GM18868 (cell line): ENCODE results near the gene TYMS.

ENCODE experiments used
- ATAC-seq: cut with Tn5 transposase; IDR thresholded peaks from one replicate; pipeline ENCODE4 v1.9.1; 2021; ENCODE audit warnings: mild to moderate bottlenecking, moderate library complexity; ENCODE audit not compliant: unreplicated experiment

TYMS gene

GRCh38 chr18:657311-658000, at the start of gene TYMS:
TSS of gene TYMS (plus strand) at chr18:657653. CDS start at chr18:657743, 90 bp downstream.
- peak; percentile 56 for ATAC-seq

GRCh38 chr18:607930-608329, 49.5 kb upstream of the TYMS start:
- ATAC-seq: peak; percentile 93

DNA sequence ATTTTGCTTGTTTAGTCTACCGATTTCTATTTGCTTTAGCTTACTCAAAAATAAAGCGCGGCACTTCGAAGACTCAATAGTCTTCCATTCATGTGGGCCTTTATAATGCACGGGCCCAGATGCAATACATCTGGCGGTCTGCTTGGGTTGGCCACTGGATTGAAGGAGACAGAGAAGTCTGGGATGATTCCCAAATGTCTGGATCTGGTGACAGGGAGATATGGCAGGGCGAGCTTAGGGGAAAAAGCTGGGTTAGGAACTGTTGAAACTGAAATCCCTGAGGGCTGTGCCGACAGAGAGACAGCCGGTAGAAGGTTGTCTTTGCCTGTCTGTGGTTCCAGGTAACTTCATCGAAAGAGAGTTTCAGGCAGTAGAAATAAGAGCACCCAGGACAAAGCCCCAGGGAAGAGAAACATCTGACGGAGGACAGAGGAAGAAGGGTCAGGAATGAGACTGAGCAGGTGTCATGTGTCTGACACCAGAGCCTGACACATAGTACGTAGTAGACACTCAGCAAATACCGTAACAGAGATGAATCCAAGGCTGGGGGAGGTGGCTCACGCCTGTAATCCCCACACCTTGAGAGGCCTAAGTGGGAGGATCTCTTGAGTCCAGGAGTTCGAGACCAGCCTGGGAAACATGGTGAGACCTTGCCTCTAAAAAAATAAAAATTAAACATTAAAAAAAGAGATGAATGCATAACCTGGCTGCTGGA, 47.1 kb upstream of the TYMS start:
- ATAC-seq: no peak

DNA sequence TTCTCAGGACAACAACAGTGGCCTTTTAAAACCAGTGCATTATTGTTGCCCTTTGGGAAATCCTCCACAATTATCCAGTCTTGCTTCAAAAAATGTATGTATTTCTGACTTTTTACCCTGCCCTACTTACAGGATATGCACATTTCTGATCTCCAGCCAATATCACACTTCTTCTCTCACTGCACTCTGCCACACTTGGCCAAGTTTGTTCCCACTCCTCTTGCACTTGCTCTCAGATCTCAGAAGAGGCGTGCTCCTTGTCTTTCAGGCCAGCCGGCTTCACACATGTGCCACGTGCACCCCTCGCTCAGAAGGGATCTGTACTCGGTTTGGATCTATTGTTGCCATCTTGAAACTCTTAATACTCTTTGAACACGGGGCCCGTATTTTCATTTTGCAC, 45.3 kb upstream of the TYMS start:
- no peak for ATAC-seq

DNA sequence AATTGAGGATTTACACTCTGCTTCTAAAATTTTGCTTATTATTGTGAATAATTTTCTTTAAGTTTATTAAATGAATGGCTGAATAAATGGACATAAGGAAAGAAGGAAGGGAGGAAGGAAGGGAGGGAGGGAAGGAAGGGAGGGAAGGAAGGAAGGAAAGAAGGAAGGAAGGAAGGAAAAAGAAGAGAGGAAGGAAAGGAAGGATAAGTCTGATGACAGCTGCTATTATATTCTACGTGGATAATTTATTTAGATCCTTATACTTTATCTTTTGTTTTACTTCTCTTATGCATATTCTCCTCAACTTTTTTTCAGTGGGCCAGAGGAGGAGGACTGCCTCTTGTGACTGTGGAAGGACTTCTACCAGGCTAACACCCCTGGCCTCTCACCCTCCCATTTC, 43.3 kb upstream of the TYMS start:
- ATAC-seq: no peak

- ATAC-seq: no peak
These were observed 42.3 kb upstream of the TYMS start for GRCh38 chr18:615092-615521.

DNA sequence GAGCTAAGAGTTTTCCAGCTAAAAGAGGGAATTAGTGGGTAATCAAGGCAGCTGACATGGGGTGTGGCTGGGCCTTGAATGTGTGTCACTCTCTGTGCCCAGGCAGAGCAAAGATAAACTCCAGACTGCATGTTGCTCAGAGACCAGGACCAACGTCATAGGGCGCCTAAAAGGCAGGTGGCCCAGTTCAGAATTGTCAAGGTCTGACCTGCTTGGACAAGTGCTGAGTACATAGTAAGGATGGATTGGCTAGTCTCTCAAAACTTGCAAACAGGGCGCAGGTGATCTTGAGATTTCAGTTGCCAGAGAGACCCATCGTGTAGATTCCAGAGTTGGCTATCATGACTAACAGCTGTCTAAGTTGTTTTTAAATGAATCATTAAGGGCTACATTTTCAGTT, 41.7 kb upstream of the TYMS start:
- ATAC-seq: no peak

GRCh38 chr18:616380-616995, 41.0 kb upstream of the TYMS start:
- ATAC-seq: no peak

- ATAC-seq: no peak
These were observed 39.4 kb upstream of the TYMS start for GRCh38 chr18:617970-618504.

GRCh38 chr18:618618-619017, 38.8 kb upstream of the TYMS start:
- no peak for ATAC-seq

- ATAC-seq: no peak
These were observed 36.0 kb upstream of the TYMS start for GRCh38 chr18:621291-622043.

DNA sequence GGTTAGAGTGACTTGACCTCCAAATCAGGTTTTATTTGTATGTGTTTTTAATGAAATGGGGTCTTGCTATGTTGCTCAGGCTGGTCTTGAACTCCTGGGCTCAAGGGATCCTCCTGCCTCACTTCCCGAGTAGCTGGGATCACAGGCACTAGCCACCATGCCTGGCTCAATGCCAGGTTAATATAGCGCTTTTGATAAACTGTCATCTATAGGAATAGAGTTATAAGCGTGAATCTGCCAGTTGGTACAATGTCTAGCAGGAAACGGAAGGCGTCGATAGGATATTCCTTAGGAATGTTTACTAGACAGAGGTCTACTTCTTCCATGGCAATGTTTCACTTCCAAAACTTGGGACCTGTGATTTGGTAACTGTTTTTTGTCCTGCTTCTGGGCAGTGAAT, 35.2 kb upstream of the TYMS start:
- ATAC-seq: no peak

- ATAC-seq: peak; percentile 78
These were observed 33.5 kb upstream of the TYMS start for GRCh38 chr18:623761-624620.

DNA sequence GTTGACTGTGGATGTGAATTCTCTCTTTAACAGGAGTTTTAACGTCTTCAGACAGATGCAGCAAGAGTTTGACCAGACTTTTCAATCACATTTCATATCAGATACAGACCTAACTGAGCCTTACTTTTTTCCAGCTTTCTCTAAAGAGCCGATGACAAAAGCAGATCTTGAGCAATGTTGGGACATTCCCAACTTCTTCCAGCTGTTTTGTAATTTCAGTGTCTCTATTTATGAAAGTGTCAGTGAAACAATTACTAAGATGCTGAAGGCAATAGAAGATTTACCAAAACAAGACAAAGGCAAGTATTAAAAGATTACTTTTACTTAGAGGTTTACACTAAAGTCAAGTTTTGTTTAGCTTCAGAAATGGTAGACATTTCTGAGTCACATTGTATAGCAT, 30.2 kb upstream of the TYMS start:
- ATAC-seq: no peak

GRCh38 chr18:629269-630150, 27.9 kb upstream of the TYMS start:
- no peak for ATAC-seq

DNA sequence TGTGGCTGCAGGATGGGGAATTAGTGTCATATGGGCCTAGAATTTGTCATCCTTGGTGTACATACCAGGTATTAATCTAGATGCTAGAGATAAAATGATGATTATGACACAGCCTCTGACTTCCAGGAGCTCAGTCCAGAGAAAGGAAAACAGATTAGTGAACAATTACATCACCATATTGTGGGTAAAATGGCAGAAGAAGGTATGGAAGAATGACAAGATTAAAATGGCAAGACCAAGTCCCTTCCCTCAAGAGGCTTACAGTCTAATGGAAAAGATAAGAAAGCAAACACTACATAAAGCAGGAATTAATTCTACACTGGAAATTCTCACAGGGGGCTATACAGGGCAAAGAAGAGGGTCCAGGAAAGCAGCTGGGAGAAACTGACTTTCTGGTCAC, 25.9 kb upstream of the TYMS start:
- no peak for ATAC-seq

DNA sequence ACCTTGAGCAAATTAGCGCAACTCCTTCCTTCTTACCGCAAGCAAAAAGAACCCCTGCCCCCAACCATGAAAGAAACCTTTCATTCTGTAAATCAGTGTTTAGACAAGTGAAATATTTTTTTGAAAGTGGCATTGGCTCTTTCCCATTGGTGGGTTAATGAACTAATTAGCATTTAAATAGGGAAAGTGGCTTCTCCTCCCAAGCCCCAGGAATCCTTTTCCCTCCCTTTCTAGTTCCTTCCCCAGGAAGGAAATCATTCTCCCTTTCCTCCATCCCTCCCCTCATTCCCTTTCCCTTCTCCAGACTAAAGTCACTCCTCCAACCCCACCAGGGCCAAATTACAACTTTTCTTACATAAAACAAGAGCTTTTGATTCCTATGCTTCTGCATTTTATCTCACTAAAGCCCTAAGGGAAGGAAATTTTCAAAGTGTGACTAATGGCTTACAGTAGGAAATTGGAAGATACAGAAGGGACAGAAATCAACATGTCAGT, 22.9 kb upstream of the TYMS start:
- no peak for ATAC-seq

DNA sequence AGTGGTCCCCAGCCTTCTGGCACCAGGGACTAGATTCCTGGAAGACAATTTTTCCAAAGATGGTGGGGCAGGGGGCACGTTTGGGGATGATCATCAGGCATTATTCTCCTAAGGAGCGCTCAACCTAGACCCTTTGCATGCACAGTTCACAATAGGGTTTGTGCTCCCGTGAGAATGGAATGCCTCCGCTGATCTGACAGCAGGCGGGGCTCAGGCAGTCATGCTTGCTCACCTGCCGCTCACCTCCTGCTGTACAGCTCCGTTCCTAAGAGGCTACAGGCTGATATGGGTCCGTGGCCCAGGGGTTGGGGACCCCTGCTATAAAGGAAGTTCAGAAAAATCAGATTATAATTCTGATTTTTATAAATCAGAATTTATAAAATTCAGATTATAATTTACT, 22.3 kb upstream of the TYMS start:
- ATAC-seq: no peak

DNA sequence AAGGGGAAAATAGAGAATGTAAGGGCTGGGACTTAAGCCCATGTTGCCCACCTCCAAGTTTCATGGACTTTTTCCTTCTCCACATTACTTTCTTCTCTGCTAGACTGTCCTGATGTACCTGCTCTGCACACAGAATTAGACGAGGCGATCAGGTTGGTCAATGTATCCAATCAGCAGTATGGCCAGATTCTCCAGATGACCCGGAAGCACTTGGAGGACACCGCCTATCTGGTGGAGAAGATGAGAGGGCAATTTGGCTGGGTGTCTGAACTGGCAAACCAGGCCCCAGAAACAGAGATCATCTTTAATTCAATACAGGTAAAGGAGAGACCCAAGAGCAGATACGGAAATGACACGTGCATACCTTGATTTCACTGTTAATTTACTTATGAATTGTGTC, 16.2 kb upstream of the TYMS start:
- ATAC-seq: no peak
